GM13976 (cell line): ENCODE results near the gene INIP.

ENCODE experiments used
- DNase-seq: peaks from one replicate; pipeline ENCODE4 v3.0.0; 2012; ENCODE audit warnings: low spot score
- CTCF ChIP-seq: IDR thresholded peaks from 2 replicates; pipeline ENCODE4 v1.5.1; 2012; ENCODE audit warnings: borderline replicate concordance, mild to moderate bottlenecking; ENCODE audit not compliant: insufficient read depth; ENCODE audit errors: extremely low read depth, missing control alignments, control extremely low read depth
- in situ Hi-C: fragments of 300-500 bp; cut with MboI; formaldehyde crosslinking; loops from one replicate; pipeline ENCODE4 v1.12.0; 2022; ENCODE audit warnings: low sequenced_read_pairs, mixed read lengths, inconsistent platforms; ENCODE audit not compliant: unreplicated experiment

INIP gene

DNA sequence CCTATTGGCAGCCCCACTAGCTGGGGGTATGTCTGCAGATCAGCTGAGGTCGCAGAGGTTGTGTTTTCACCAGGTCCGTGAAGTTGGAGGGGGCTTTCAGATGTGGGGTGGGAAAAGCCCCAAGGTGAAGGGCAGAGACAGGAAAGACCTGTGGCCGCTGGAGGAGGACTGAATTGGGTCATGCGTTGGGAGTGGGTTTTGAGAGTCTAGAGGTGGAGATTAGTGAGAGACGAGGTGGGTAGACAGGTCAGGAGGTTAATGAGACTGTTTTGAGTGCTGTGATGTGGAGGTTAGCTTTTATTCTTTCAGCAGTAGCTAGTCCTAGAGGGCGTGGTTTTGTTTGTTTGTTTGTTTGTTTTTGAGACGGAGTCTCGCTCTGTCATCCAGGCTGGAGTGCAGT is 42.9 kb upstream of the INIP start:
- TF ChIP-seq CTCF, result no peak
- DNase-seq, result no peak
- in situ Hi-C loops, result no loop called here

DNA sequence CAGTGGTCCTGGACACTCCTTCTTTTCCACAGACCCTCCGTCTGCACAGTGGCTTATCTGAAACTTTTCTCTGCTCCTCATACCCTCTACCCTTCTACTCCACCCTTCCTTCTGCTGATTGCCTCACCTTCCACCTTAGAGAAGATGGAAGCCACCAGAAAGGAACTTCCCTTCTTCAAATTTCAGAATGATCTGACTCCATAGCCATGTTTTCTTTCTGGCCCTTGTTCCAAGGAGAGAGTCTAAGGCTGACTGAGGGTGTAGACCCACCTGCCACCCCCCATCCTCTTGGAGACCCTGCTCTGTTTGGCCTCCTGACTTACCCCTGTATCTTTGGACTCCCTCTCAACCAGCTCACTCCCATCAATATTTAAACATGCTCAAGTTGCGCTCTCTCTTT is 40.0 kb upstream of the INIP start:
- DNase-seq, result no peak
- TF ChIP-seq CTCF, result no peak
- in situ Hi-C loops, result no loop called here

GRCh38 chr9:112757282-112757883 is 39.5 kb upstream of the INIP start:
- DNase-seq, result no peak
- TF ChIP-seq CTCF, result no peak
- in situ Hi-C loops, result no loop called here

GRCh38 chr9:112755675-112756074 is 37.8 kb upstream of the INIP start:
- DNase-seq, result no peak
- no peak for TF ChIP-seq CTCF
- in situ Hi-C loops, result no loop called here

DNA sequence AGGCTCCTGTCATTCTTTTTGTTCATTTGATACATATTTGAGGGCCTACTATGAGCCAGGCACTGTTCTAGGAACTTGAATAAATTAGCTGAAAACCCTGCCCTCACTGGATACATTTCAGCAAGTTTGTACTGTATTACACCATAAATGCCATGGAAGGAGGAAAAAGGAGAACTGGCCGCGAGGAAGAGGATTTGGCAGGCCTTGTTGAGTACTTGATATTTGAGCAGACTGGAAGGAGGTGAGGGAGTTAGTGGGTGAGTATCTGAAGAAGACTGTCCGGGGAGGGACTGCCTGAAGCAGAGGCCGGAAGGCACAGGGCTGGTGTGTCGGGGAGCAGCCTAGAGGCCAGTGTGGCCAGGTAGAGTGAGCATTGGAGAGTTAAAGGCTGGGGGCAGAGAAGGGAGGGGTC is 37.1 kb upstream of the INIP start:
- in situ Hi-C loops, result no loop called here
- no peak for TF ChIP-seq CTCF
- DNase-seq, result no peak

- in situ Hi-C loops, result no loop called here
- TF ChIP-seq CTCF, result no peak
- DNase-seq, result peak; percentile 57
These were observed 36.7 kb upstream of the INIP start for GRCh38 chr9:112754578-112754977.

DNA sequence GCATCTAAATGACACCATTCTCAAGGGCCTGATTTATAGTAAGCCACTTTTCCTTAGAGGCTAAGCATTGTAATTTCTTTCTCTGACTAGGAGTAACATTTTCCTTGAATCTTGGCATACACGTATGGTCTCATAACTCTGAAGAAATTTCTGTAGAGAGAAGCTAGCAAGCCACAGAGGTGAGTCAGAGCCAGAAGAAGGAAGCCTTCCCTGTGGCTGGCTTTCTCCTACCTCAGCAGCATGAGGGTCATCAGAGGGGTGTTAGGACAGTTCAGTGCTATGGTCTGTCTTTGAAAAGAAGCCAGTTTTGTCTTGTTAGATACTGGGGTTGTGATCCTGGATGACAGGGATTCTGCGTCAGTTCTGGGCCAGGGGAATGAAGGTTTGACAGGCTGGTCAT is 35.8 kb upstream of the INIP start:
- in situ Hi-C loops, result no loop called here
- no peak for DNase-seq
- TF ChIP-seq CTCF, result no peak
